ENCODE measurements around the gene BSG.

GRCh38 chr19:595326-596262 lies 23.2 kb downstream of the BSG start:
- TF ChIP-seq CTCF (IDR thresholded peaks at IDR 0.05): no peak
- TF ChIP-seq POLR2A (IDR thresholded peaks at IDR 0.05): no peak
- TF ChIP-seq POLR2AphosphoS5 (IDR thresholded peaks at IDR 0.05): no peak

Measured in breast epithelium (tissue), 3 donors.